HG03103 (cell line): ENCODE results near the gene CHST12.
"Not testable (repeated sequence)": the region's sequence is repeated elsewhere in the genome, so short reads cannot be mapped to it uniquely, and the experiment has no call there.

Experiments used
- ATAC-seq: cut with Tn5 transposase; IDR thresholded peaks from one replicate; pipeline ENCODE4 v1.9.1; 2021; ENCODE audit warnings: low read depth; ENCODE audit not compliant: unreplicated experiment

The CHST12 gene

GRCh38 chr7:2452643-2453270 lies 49.3 kb downstream of the CHST12 start:
- ATAC-seq = no peak

GRCh38 chr7:2453849-2454248 lies 50.4 kb downstream of the CHST12 start:
- not testable (repeated sequence) for ATAC-seq

- no peak for ATAC-seq
These were observed 56.3 kb downstream of the CHST12 start for GRCh38 chr7:2459674-2460073.

GRCh38 chr7:2460188-2460587 lies 56.8 kb downstream of the CHST12 start:
- ATAC-seq = no peak

GRCh38 chr7:2460641-2461040 lies 57.2 kb downstream of the CHST12 start:
- ATAC-seq = no peak

- no peak for ATAC-seq
These were observed 58.0 kb downstream of the CHST12 start for GRCh38 chr7:2461268-2462026.

- ATAC-seq = no peak
These were observed 59.3 kb downstream of the CHST12 start for GRCh38 chr7:2462731-2463130.

- ATAC-seq = no peak
These were observed 62.5 kb downstream of the CHST12 start for GRCh38 chr7:2465928-2466327.

GRCh38 chr7:2466675-2467074 lies 63.3 kb downstream of the CHST12 start:
- ATAC-seq = no peak

- no peak for ATAC-seq
These were observed 64.8 kb downstream of the CHST12 start for GRCh38 chr7:2468227-2468626.

GRCh38 chr7:2469460-2470203 lies 66.2 kb downstream of the CHST12 start:
- ATAC-seq = not testable (repeated sequence)

- no peak for ATAC-seq
These were observed 67.0 kb downstream of the CHST12 start for GRCh38 chr7:2470204-2471021.

GRCh38 chr7:2471022-2471329 lies 67.6 kb downstream of the CHST12 start:
- no peak for ATAC-seq

GRCh38 chr7:2471396-2471795 lies 68.0 kb downstream of the CHST12 start:
- no peak for ATAC-seq

GRCh38 chr7:2472739-2473138 lies 69.3 kb downstream of the CHST12 start:
- no peak for ATAC-seq

- no peak for ATAC-seq
These were observed 70.2 kb downstream of the CHST12 start for GRCh38 chr7:2473496-2474180.

GRCh38 chr7:2474224-2474623 lies 70.8 kb downstream of the CHST12 start:
- ATAC-seq = no peak

GRCh38 chr7:2474813-2475677 lies 71.6 kb downstream of the CHST12 start:
- ATAC-seq = no peak

- ATAC-seq = no peak
These were observed 72.2 kb downstream of the CHST12 start for GRCh38 chr7:2475678-2476015.

GRCh38 chr7:2476298-2476697 lies 72.9 kb downstream of the CHST12 start, which contains the start of gene GRIFIN:
Gene GRIFIN (minus strand): TSS chr7:2476398. CDS start chr7:2476383, 15 bp downstream.
- ATAC-seq = no peak
